C4-2B (cell line): Measurements from ENCODE around the gene RRP8.

Experiments used
- CTCF ChIP-seq: fragments of 450-650 bp; conservative IDR thresholded peaks from 2 replicates; pipeline ENCODE4 v1.5.1; 2017; ENCODE audit warnings: mild to moderate bottlenecking
- ZFX ChIP-seq: fragments of 450-650 bp; IDR thresholded peaks from 2 replicates; pipeline ENCODE4 v1.6.1; 2017

GRCh38 chr11:6610591-6610990 lies 7.2 kb upstream of the RRP8 start:
- TF ChIP-seq CTCF (no peak), ZFX (no peak)
